SW480 (cell line): ENCODE measurements around the gene SENP5.
"Not testable (repeated sequence)": the region's sequence is repeated elsewhere in the genome, so short reads cannot be mapped to it uniquely, and the experiment has no call there.

Source experiments
- DNase-seq: peaks from one replicate; pipeline ENCODE4 v3.0.0-alpha.2; 2016; ENCODE audit warnings: low spot score

Gene SENP5

GRCh38 chr3:196942915-196943277 is 75.2 kb downstream of the SENP5 start:
- no peak for DNase-seq

- not testable (repeated sequence) for DNase-seq
Measured at GRCh38 chr3:196944037-196944790, 76.5 kb downstream of the SENP5 start.

GRCh38 chr3:196947136-196947859 is 79.6 kb downstream of the SENP5 start:
- no peak for DNase-seq

- DNase-seq = no peak
Measured at GRCh38 chr3:196947860-196948441, 80.2 kb downstream of the SENP5 start.

- DNase-seq = no peak
Measured at GRCh38 chr3:196948442-196949284, 80.9 kb downstream of the SENP5 start.

GRCh38 chr3:196949285-196949619 is 81.5 kb downstream of the SENP5 start:
- DNase-seq = no peak

- DNase-seq = no peak
Measured at GRCh38 chr3:196949750-196950149, 82.0 kb downstream of the SENP5 start.

GRCh38 chr3:196951371-196951770 is 83.7 kb downstream of the SENP5 start:
- no peak for DNase-seq

GRCh38 chr3:196954832-196955231 is 87.1 kb downstream of the SENP5 start:
- no peak for DNase-seq

GRCh38 chr3:196962108-196962929 is 94.6 kb downstream of the SENP5 start:
- no peak for DNase-seq

- no peak for DNase-seq
Measured at GRCh38 chr3:196962930-196963630, 95.4 kb downstream of the SENP5 start.

GRCh38 chr3:196963631-196963953 is 95.9 kb downstream of the SENP5 start:
- DNase-seq = no peak

- DNase-seq = no peak
Measured at GRCh38 chr3:196965112-196965803, 97.5 kb downstream of the SENP5 start.

- no peak for DNase-seq
Measured at GRCh38 chr3:196965804-196966173, 98.1 kb downstream of the SENP5 start.

- no peak for DNase-seq
Measured at GRCh38 chr3:196966526-196967401, 99.0 kb downstream of the SENP5 start.

GRCh38 chr3:196967412-196968232 is 99.9 kb downstream of the SENP5 start:
- no peak for DNase-seq

- DNase-seq = peak; percentile 41
Measured at GRCh38 chr3:196968233-196969133, 100.8 kb downstream of the SENP5 start, which contains the start of gene PIGZ. PIGZ (minus strand) TSS chr3:196968833; CDS start chr3:196952031, 16,802 bp downstream.
